MCF 10A (cell line): Measurements from ENCODE around the gene CNDP2. TPM values are rescaled to one million over a fixed set of nuclear protein-coding genes. Genes with fewer than 3 reads are reported as not detected.

Experiments used
- BruUV-seq: library from RNA; stranded (reverse); fragments of 400-500 nt; replicated peaks from 2 replicates; lab custom pipeline; 2021; lab: Mats Ljungman, UMichigan
- CTCF ChIA-PET: fragments of 300-600 bp; sonication (Branson Sonifier 250); formaldehyde crosslinking; extraction: SDS; loops from one replicate; lab custom pipeline; 2021; ENCODE audit warnings: antibody characterized with exemption, inconsistent platforms; lab: Yijun Ruan, JAX
- POLR2A ChIA-PET: fragments of 300-600, 350-650 bp; sonication (Branson Sonifier 250); formaldehyde crosslinking; extraction: SDS; loops from one replicate; lab custom pipeline; 2020; ENCODE audit warnings: antibody characterized with exemption, inconsistent platforms; lab: Yijun Ruan, JAX
- DNase-seq: peaks from one replicate; pipeline ENCODE4 v3.0.0-alpha.2; 2018; ENCODE audit not compliant: unreplicated experiment
- H3K27ac Mint-ChIP-seq: one replicate; pipeline ENCODE4 v1.8.0; 2022; ENCODE audit warnings: mild to moderate bottlenecking, low read depth, mixed read lengths; ENCODE audit not compliant: unreplicated experiment
- H3K27me3 Mint-ChIP-seq: one replicate; pipeline ENCODE4 v1.8.0; 2022; ENCODE audit warnings: mixed read lengths; ENCODE audit not compliant: insufficient read depth, unreplicated experiment
- H3K36me3 Mint-ChIP-seq: one replicate; pipeline ENCODE4 v1.8.0; 2022; ENCODE audit warnings: mild to moderate bottlenecking, moderate library complexity, mixed read lengths; ENCODE audit not compliant: insufficient read depth, unreplicated experiment
- H3K4me1 Mint-ChIP-seq: one replicate; pipeline ENCODE4 v1.8.0; 2022; ENCODE audit warnings: mixed read lengths; ENCODE audit not compliant: insufficient read depth, unreplicated experiment
- H3K4me3 Mint-ChIP-seq: one replicate; pipeline ENCODE4 v1.8.0; 2022; ENCODE audit warnings: mild to moderate bottlenecking, moderate library complexity, mixed read lengths; ENCODE audit not compliant: unreplicated experiment
- H3K9me3 Mint-ChIP-seq: one replicate; pipeline ENCODE4 v1.8.0; 2022; ENCODE audit warnings: mixed read lengths; ENCODE audit not compliant: unreplicated experiment
- CTCF ChIP-seq: fragments of 200-600 bp; IDR thresholded peaks from one replicate; pipeline ENCODE4 v1.8.0; 2022; ENCODE audit warnings: antibody characterized with exemption, mild to moderate bottlenecking; ENCODE audit not compliant: unreplicated experiment
- intact Hi-C: fragments of 100-400 bp; cut with micrococcal nuclease; formaldehyde crosslinking; loops from 2 replicates; pipeline ENCODE4 v1.14.1; 2022
- total RNA-seq: library from RNA; stranded (reverse); gene quantifications from 2 replicates; pipeline ENCODE4 v1.2.3, GENCODE V29; 2022

CNDP2 gene
- total RNA-seq, 1 experiment from 2014 or later: 194 TPM

- no peak for DNase-seq
- Mint-ChIP-seq H3K4me3 (no peak overlapping the region), H3K36me3 (peaks cover 7% of the 10 kb centered on the region), H3K27me3 (peaks cover 3% of the 10 kb centered on the region), H3K27ac (no peak overlapping the region), H3K4me1 (no peaks in the 10 kb centered on the region), H3K9me3 (no peaks in the 10 kb centered on the region)
- ChIA-PET POLR2A (no interaction called here), CTCF (interaction anchor here (1.6 kb wide), 1 partner anchor 97 kb away, joined by 3 read pairs; no protein-coding TSS in a partner anchor)
- intact Hi-C loops: no loop called here
- no TSS peak for BruUV-seq
- TF ChIP-seq CTCF: no peak
Measured at GRCh38 chr18:74450626-74451025, 45.5 kb upstream of the CNDP2 start.

GRCh38 chr18:74451148-74451547 is 45.0 kb upstream of the CNDP2 start:
- no peak overlapping the region for H3K27ac Mint-ChIP-seq
- no peak for TF ChIP-seq CTCF
- H3K9me3 Mint-ChIP-seq: no peaks in the 10 kb centered on the region
- no TSS peak for BruUV-seq
- POLR2A ChIA-PET: no interaction called here
- CTCF ChIA-PET: interaction anchor here (0.6 to 1.6 kb wide), 2 partner anchors 9 to 98 kb away, joined by 3 read pairs; no protein-coding TSS in a partner anchor
- H3K36me3 Mint-ChIP-seq: peaks cover 7% of the 10 kb centered on the region
- H3K27me3 Mint-ChIP-seq: no peaks in the 10 kb centered on the region
- intact Hi-C loops: no loop called here
- DNase-seq: no peak
- no peak overlapping the region for H3K4me3 Mint-ChIP-seq
- no peaks in the 10 kb centered on the region for H3K4me1 Mint-ChIP-seq

GRCh38 chr18:74453016-74453566 is 43.1 kb upstream of the CNDP2 start:
- no peak for DNase-seq
- no peak overlapping the region for H3K4me3 Mint-ChIP-seq
- ChIA-PET POLR2A (interaction anchor here (0.6 kb wide), 1 partner anchor 13 kb away, joined by 3 read pairs; no protein-coding TSS in a partner anchor), CTCF (interaction anchor here (1.5 kb wide), 1 partner anchor 100 kb away, joined by 3 read pairs; no protein-coding TSS in a partner anchor)
- TF ChIP-seq CTCF: no peak
- no peaks in the 10 kb centered on the region for H3K9me3 Mint-ChIP-seq
- peaks cover 12% of the 10 kb centered on the region for H3K27me3 Mint-ChIP-seq
- no peaks in the 10 kb centered on the region for H3K36me3 Mint-ChIP-seq
- no peaks in the 10 kb centered on the region for H3K4me1 Mint-ChIP-seq
- BruUV-seq: no TSS peak
- H3K27ac Mint-ChIP-seq: no peak overlapping the region
- intact Hi-C loops: no loop called here

GRCh38 chr18:74453642-74454198 is 42.4 kb upstream of the CNDP2 start:
- Mint-ChIP-seq H3K36me3 (no peaks in the 10 kb centered on the region), H3K27ac (no peak overlapping the region), H3K4me1 (no peaks in the 10 kb centered on the region), H3K27me3 (peaks cover 19% of the 10 kb centered on the region), H3K9me3 (no peaks in the 10 kb centered on the region), H3K4me3 (no peak overlapping the region)
- no TSS peak for BruUV-seq
- intact Hi-C loops: no loop called here
- ChIA-PET POLR2A (interaction anchor here (0.6 to 0.7 kb wide), 2 partner anchors 8 to 13 kb away, joined by 3 read pairs; no protein-coding TSS in a partner anchor), CTCF (interaction anchor here (1.5 kb wide), 1 partner anchor 101 kb away, joined by 3 read pairs; no protein-coding TSS in a partner anchor)
- no peak for TF ChIP-seq CTCF
- DNase-seq: no peak
